ENCODE data around the gene CREB5.

- TF ChIP-seq CTCF (IDR thresholded peaks at IDR 0.05) (no peak), POLR2A (IDR thresholded peaks at IDR 0.05) (no peak)
Measured at GRCh38 chr7:28782362-28782761, 370.0 kb downstream of the CREB5 start.
